ENCODE data around the gene SCYL2.
"Not testable (repeated sequence)": the region's sequence is repeated elsewhere in the genome, so short reads cannot be mapped to it uniquely, and the experiment has no call there.

SCYL2 gene

DNA sequence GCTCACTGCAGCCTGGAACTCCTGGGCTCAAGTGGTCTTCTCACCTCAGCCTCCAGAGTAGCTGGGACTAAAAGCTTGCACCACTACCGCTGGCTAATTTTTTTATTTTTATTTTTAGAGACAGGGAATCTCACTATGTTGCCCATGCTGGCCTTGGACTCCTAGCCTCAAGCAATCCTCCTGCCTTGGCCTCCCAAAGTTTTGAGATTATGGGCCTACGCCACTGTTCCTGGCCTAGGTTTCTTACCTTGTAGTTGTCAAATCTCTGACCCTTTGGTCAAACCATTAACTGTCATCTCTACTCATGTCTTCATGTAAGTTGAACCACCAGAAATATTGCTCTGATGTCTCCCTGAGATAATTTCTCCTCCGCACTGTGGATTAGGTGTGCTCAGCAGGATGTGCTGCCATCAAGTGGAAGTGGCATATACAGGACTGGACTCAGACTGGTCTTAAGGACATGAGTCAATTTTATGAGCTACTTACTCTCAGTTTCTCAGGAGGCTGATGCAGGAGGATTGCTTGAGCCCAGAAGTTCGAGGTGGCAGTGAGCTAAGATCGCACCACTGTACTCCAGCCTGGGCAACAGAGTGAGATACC lies 37.8 kb upstream of the SCYL2 start:
- no peaks in the 10 kb centered on the region for H3K9me3 ChIP-seq (ENCODE audit: control extremely low read depth in 1 of 5, control insufficient read depth in 4 of 5, insufficient read depth in 2 of 5, low read depth in 1 of 5, low read length in 4 of 5)
- ChIA-PET CTCF (interaction anchor here (1.0 to 1.3 kb wide), 3 partner anchors 28 to 174 kb away, joined by 4 read pairs; no protein-coding TSS in a partner anchor), POLR2A (no interaction called here)
- 96% methylated on average over 5 of the region's 5 CpGs for WGBS (ENCODE audit: insufficient coverage)
- H3K4me3 ChIP-seq (ENCODE audit: control insufficient read depth in 1 of 7, extremely low read depth in 1 of 7, insufficient read depth in 4 of 7, low read depth in 2 of 7, low read length in 6 of 7): no peak overlapping the region
- H3K27me3 ChIP-seq (replicated peaks in 2 of 5; ENCODE audit: control insufficient read depth in 4 of 5, insufficient read depth in 5 of 5, low read length in 4 of 5): no peaks in the 10 kb centered on the region
- no peak overlapping the region for H3K27ac ChIP-seq (ENCODE audit: insufficient read depth in 1 of 2, low read depth in 1 of 2, low read length in 2 of 2, poor library complexity in 1 of 2, severe bottlenecking in 2 of 2)
- no peaks in the 10 kb centered on the region for H3K4me1 ChIP-seq (ENCODE audit: control extremely low read depth in 1 of 4, control insufficient read depth in 4 of 4, insufficient read depth in 4 of 4, low read length in 3 of 4)
- H3K36me3 ChIP-seq (ENCODE audit: control insufficient read depth in 4 of 4, insufficient read depth in 4 of 4, low read length in 3 of 4): peaks cover 0 to 11% (median 4%) of the 10 kb centered on the region in 4 experiments
- DNase-seq: peak; percentile 9 to 21 (median 15)

DNA sequence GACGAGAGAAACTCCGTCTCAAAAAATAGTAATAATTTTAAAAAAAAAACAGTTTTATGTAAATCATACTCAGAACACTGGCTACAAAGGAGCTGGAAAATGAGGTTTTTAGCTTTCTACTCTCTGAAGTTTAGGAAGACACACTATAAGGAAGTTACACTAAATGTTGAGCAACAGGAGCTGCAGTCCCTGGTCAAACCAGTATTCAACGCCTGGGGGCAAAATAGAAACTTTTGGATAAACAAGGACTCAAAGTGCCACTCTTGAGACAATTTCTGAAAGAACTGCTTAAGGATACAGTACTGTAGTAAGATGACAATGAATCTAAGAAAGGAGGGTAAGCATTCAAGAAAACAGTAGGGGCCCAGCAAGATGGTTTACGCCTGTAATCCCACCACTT lies 37.1 kb upstream of the SCYL2 start:
- Histone ChIP-seq H3K27ac (ENCODE audit: insufficient read depth in 1 of 2, low read depth in 1 of 2, low read length in 2 of 2, poor library complexity in 1 of 2, severe bottlenecking in 2 of 2) (no peak overlapping the region), H3K4me3 (ENCODE audit: control insufficient read depth in 1 of 7, extremely low read depth in 1 of 7, insufficient read depth in 4 of 7, low read depth in 2 of 7, low read length in 6 of 7) (no peak overlapping the region), H3K4me1 (ENCODE audit: control extremely low read depth in 1 of 4, control insufficient read depth in 4 of 4, insufficient read depth in 4 of 4, low read length in 3 of 4) (no peaks in the 10 kb centered on the region), H3K27me3 (replicated peaks in 2 of 5; ENCODE audit: control insufficient read depth in 4 of 5, insufficient read depth in 5 of 5, low read length in 4 of 5) (no peaks in the 10 kb centered on the region), H3K36me3 (ENCODE audit: control insufficient read depth in 4 of 4, insufficient read depth in 4 of 4, low read length in 3 of 4) (peaks cover 0 to 9% (median 4%) of the 10 kb centered on the region in 4 experiments), H3K9me3 (ENCODE audit: control extremely low read depth in 1 of 5, control insufficient read depth in 4 of 5, insufficient read depth in 2 of 5, low read depth in 1 of 5, low read length in 4 of 5) (no peaks in the 10 kb centered on the region)
- DNase-seq: no peak
- ChIA-PET POLR2A (no interaction called here), CTCF (interaction anchor here (0.8 to 1.3 kb wide), 2 partner anchors 10 to 175 kb away, joined by 4 read pairs; no protein-coding TSS in a partner anchor)
- WGBS (ENCODE audit: insufficient coverage): 100% methylated on average over 2 of the region's 4 CpGs

DNA sequence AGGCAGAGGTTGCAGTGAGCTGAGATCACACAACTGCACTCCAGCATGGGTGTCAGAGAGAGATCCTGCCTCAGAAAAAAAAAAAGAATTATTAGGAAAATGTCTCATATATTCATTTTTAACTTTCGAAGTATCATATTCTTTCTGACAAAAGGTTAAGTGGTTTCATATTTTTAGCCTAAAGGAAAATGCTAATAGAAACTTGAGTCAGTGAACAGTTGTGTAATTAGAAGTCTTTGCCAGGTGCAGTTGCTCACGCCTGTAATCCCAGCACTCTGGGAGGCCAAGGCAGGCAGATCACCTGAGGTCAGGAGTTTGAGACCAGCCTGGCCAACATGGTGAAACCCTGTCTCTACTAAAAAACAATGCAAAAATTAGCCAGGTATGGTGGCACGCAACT lies 35.1 kb upstream of the SCYL2 start:
- H3K4me3 ChIP-seq (ENCODE audit: control insufficient read depth in 1 of 7, extremely low read depth in 1 of 7, insufficient read depth in 4 of 7, low read depth in 2 of 7, low read length in 6 of 7); POLR2A ChIA-PET; H3K4me1 ChIP-seq (ENCODE audit: control extremely low read depth in 1 of 4, control insufficient read depth in 4 of 4, insufficient read depth in 4 of 4, low read length in 3 of 4); DNase-seq; H3K36me3 ChIP-seq (ENCODE audit: control insufficient read depth in 4 of 4, insufficient read depth in 4 of 4, low read length in 3 of 4); H3K9me3 ChIP-seq (ENCODE audit: control extremely low read depth in 1 of 5, control insufficient read depth in 4 of 5, insufficient read depth in 2 of 5, low read depth in 1 of 5, low read length in 4 of 5); H3K27ac ChIP-seq (ENCODE audit: insufficient read depth in 1 of 2, low read depth in 1 of 2, low read length in 2 of 2, poor library complexity in 1 of 2, severe bottlenecking in 2 of 2); H3K27me3 ChIP-seq (replicated peaks in 2 of 5; ENCODE audit: control insufficient read depth in 4 of 5, insufficient read depth in 5 of 5, low read length in 4 of 5): not testable (repeated sequence)
- CTCF ChIA-PET: interaction anchor here (1.5 kb wide), 1 partner anchor 90 kb away, joined by 4 read pairs; no protein-coding TSS in a partner anchor
- WGBS (ENCODE audit: insufficient coverage): 100% methylated on average over 2 of the region's 3 CpGs

DNA sequence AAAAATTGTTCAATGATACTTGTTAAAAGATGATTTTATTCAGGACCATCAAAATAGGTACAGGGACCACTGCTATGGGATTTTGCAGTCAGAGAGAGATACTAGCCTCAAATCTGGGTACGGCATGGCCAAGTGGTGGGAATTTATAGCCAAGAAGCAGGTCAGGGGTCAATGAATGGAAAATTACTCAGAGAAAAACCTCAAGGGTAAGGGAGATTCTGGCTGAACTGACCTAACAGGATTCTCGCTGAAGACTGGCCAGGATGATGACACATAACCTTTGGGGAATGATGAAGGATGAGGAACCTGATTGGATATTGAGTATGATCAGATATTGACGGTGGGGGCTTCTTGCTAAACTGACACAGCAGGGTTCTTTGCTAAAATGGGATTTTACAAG lies 32.8 kb upstream of the SCYL2 start:
- POLR2A ChIA-PET: no interaction called here
- DNase-seq: no peak
- no peaks in the 10 kb centered on the region for H3K4me1 ChIP-seq (ENCODE audit: control extremely low read depth in 1 of 4, control insufficient read depth in 4 of 4, insufficient read depth in 4 of 4, low read length in 3 of 4)
- no peaks in the 10 kb centered on the region for H3K36me3 ChIP-seq (ENCODE audit: control insufficient read depth in 4 of 4, insufficient read depth in 4 of 4, low read length in 3 of 4)
- no peaks in the 10 kb centered on the region for H3K9me3 ChIP-seq (ENCODE audit: control extremely low read depth in 1 of 5, control insufficient read depth in 4 of 5, insufficient read depth in 2 of 5, low read depth in 1 of 5, low read length in 4 of 5)
- CTCF ChIA-PET: interaction anchor here (0.7 to 2.1 kb wide), 12 partner anchors 8 to 439 kb away, joined by 3 to 15 read pairs (median 5); partner anchors contain the start of genes DEPDC4 and SCYL2
- no peak overlapping the region for H3K27ac ChIP-seq (ENCODE audit: insufficient read depth in 1 of 2, low read depth in 1 of 2, low read length in 2 of 2, poor library complexity in 1 of 2, severe bottlenecking in 2 of 2)
- no peak overlapping the region for H3K4me3 ChIP-seq (ENCODE audit: control insufficient read depth in 1 of 7, extremely low read depth in 1 of 7, insufficient read depth in 4 of 7, low read depth in 2 of 7, low read length in 6 of 7)
- 94% methylated on average over 3 of the region's 3 CpGs for WGBS (ENCODE audit: insufficient coverage)
- H3K27me3 ChIP-seq (replicated peaks in 2 of 5; ENCODE audit: control insufficient read depth in 4 of 5, insufficient read depth in 5 of 5, low read length in 4 of 5): no peaks in the 10 kb centered on the region

DNA sequence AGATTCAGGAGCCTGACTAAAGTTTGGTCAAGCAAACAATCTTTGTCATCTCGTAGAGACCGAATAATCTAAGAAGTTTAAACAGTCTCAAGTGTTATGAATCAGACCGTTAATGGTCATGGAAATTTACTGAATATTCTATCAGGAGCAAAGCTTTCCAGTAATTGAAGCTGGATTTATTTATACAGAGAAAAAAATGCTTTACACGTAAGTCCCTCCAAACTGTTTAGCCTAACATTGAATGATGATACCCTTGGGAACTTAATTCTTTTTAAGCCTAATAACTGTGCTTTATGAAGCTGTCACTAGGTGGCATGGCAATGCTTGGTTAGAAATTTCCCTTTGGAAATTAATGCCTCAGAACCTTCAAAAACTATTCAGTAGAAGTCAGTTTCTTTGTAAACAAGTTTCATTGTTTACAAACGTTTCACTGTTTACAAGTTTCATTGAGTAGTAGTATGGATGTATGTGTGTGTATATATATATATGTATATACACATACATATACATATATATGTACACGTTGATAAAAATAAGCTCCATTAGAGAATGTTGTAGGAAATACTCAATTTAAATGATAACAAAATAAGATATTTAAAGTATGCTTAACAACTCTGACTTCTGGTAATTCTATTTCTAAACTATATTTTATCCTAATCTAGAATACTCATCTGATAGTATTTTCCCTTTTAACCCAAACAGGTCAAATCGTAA lies 32.2 kb upstream of the SCYL2 start:
- Histone ChIP-seq H3K36me3 (ENCODE audit: control insufficient read depth in 4 of 4, insufficient read depth in 4 of 4, low read length in 3 of 4) (no peaks in the 10 kb centered on the region), H3K27ac (ENCODE audit: insufficient read depth in 1 of 2, low read depth in 1 of 2, low read length in 2 of 2, poor library complexity in 1 of 2, severe bottlenecking in 2 of 2) (no peak overlapping the region), H3K9me3 (ENCODE audit: control extremely low read depth in 1 of 5, control insufficient read depth in 4 of 5, insufficient read depth in 2 of 5, low read depth in 1 of 5, low read length in 4 of 5) (no peaks in the 10 kb centered on the region), H3K4me3 (ENCODE audit: control insufficient read depth in 1 of 7, extremely low read depth in 1 of 7, insufficient read depth in 4 of 7, low read depth in 2 of 7, low read length in 6 of 7) (no peak overlapping the region), H3K27me3 (replicated peaks in 2 of 5; ENCODE audit: control insufficient read depth in 4 of 5, insufficient read depth in 5 of 5, low read length in 4 of 5) (no peaks in the 10 kb centered on the region), H3K4me1 (ENCODE audit: control extremely low read depth in 1 of 4, control insufficient read depth in 4 of 4, insufficient read depth in 4 of 4, low read length in 3 of 4) (no peaks in the 10 kb centered on the region)
- DNase-seq: peak; percentile 41 to 62 (median 58)
- ChIA-PET POLR2A (no interaction called here), CTCF (interaction anchor here (0.5 to 2.1 kb wide), 20 partner anchors 9 to 438 kb away, joined by 3 to 15 read pairs (median 4); partner anchors contain the start of genes DEPDC4 and SCYL2)
- WGBS (ENCODE audit: insufficient coverage): 94% methylated on average over 2 of the region's 7 CpGs

DNA sequence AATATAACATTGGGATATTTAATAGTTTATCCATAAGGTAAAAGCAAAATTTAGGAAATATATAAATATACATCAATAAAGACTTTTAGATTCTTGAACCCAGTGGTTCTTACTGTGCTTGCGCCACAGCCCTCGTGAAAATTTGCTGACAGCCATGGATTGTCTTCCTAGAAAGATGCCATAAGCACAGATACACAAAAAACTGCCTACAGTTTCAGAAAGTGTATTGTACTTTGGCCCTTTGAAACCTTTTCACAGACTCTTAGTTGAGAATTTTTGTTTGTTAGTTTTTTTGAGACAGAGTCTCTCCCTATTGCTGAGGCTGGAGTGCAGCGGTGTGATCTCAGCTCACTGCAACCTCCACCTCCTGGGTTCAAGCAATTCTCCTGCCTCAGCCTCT lies 28.2 kb upstream of the SCYL2 start:
- Histone ChIP-seq H3K27me3 (replicated peaks in 2 of 5; ENCODE audit: control insufficient read depth in 4 of 5, insufficient read depth in 5 of 5, low read length in 4 of 5) (no peaks in the 10 kb centered on the region), H3K27ac (ENCODE audit: insufficient read depth in 1 of 2, low read depth in 1 of 2, low read length in 2 of 2, poor library complexity in 1 of 2, severe bottlenecking in 2 of 2) (no peak overlapping the region), H3K4me3 (ENCODE audit: control insufficient read depth in 1 of 7, extremely low read depth in 1 of 7, insufficient read depth in 4 of 7, low read depth in 2 of 7, low read length in 6 of 7) (no peak overlapping the region), H3K4me1 (ENCODE audit: control extremely low read depth in 1 of 4, control insufficient read depth in 4 of 4, insufficient read depth in 4 of 4, low read length in 3 of 4) (no peaks in the 10 kb centered on the region), H3K36me3 (ENCODE audit: control insufficient read depth in 4 of 4, insufficient read depth in 4 of 4, low read length in 3 of 4) (no peaks in the 10 kb centered on the region), H3K9me3 (ENCODE audit: control extremely low read depth in 1 of 5, control insufficient read depth in 4 of 5, insufficient read depth in 2 of 5, low read depth in 1 of 5, low read length in 4 of 5) (no peaks in the 10 kb centered on the region)
- no CpG with 5 or more reads among the region's 3 CpGs for WGBS (ENCODE audit: insufficient coverage)
- ChIA-PET POLR2A (no interaction called here), CTCF (no interaction called here)
- DNase-seq: no peak

DNA sequence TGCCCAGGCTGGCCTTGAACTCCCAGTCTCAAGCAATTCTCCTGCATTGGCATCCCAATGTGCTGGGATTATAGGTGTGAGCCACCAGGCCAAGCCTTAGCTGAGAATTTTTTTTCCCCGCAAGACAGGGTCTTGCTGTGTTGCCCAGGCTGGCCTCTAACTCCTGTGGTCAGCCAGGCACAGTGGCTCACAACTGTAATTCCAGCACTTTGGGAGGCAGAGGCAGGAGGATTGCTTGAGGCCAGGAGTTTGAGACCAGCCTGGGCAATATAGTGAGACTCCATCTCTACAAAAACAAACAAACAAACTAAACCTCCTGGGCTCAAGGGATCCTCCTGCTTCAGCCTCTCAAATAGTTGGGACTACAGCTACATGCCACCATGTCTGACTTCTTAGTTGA lies 27.4 kb upstream of the SCYL2 start:
- WGBS (ENCODE audit: insufficient coverage): no CpG with 5 or more reads among the region's 1 CpG
- H3K36me3 ChIP-seq (ENCODE audit: control insufficient read depth in 4 of 4, insufficient read depth in 4 of 4, low read length in 3 of 4): no peaks in the 10 kb centered on the region
- no peaks in the 10 kb centered on the region for H3K27me3 ChIP-seq (replicated peaks in 2 of 5; ENCODE audit: control insufficient read depth in 4 of 5, insufficient read depth in 5 of 5, low read length in 4 of 5)
- POLR2A ChIA-PET: no interaction called here
- DNase-seq: no peak
- H3K9me3 ChIP-seq (ENCODE audit: control extremely low read depth in 1 of 5, control insufficient read depth in 4 of 5, insufficient read depth in 2 of 5, low read depth in 1 of 5, low read length in 4 of 5): no peaks in the 10 kb centered on the region
- H3K27ac ChIP-seq (ENCODE audit: insufficient read depth in 1 of 2, low read depth in 1 of 2, low read length in 2 of 2, poor library complexity in 1 of 2, severe bottlenecking in 2 of 2): no peak overlapping the region
- H3K4me3 ChIP-seq (ENCODE audit: control insufficient read depth in 1 of 7, extremely low read depth in 1 of 7, insufficient read depth in 4 of 7, low read depth in 2 of 7, low read length in 6 of 7): no peak overlapping the region
- CTCF ChIA-PET: interaction anchor here (0.7 kb wide), 1 partner anchor 46 kb away, joined by 3 read pairs; no protein-coding TSS in a partner anchor
- H3K4me1 ChIP-seq (ENCODE audit: control extremely low read depth in 1 of 4, control insufficient read depth in 4 of 4, insufficient read depth in 4 of 4, low read length in 3 of 4): no peaks in the 10 kb centered on the region

Data from common myeloid progenitor, CD34-positive (primary cell).